ENCODE data around the gene PANK2.
"Not testable (repeated sequence)": the region's sequence is repeated elsewhere in the genome, so short reads cannot be mapped to it uniquely, and the experiment has no call there.

PANK2 gene

GRCh38 chr20:3896302-3896701 lies 7.1 kb downstream of the PANK2 start:
- TF ChIP-seq CTCF (conservative IDR thresholded peaks at IDR 0.05; ENCODE audit: low read depth, low read length): no peak
- Histone ChIP-seq H2AFZ (ENCODE audit: low read depth) (no peak overlapping the region), H3K4me2 (no peak overlapping the region), H4K20me1 (ENCODE audit: insufficient read depth) (peaks cover 9% of the 10 kb centered on the region), H3K36me3 (ENCODE audit: insufficient read depth) (no peaks in the 10 kb centered on the region), H3K4me1 (ENCODE audit: low read depth, poor library complexity, severe bottlenecking) (peaks cover 26% of the 10 kb centered on the region), H3K27ac (no peak overlapping the region), H3K9ac (no peak overlapping the region), H3K79me2 (ENCODE audit: insufficient read depth, low read depth) (peaks cover 100% of the 10 kb centered on the region), H3K27me3 (ENCODE audit: insufficient read depth, low read depth) (no peaks in the 10 kb centered on the region), H3K4me3 (IDR thresholded peaks at IDR 0.05; ENCODE audit: insufficient read depth, low read depth, low read length) (no peak overlapping the region)

GRCh38 chr20:3896853-3897583 lies 7.8 kb downstream of the PANK2 start:
- H3K27me3 ChIP-seq (ENCODE audit: insufficient read depth, low read depth): no peaks in the 10 kb centered on the region
- H3K4me3 ChIP-seq (IDR thresholded peaks at IDR 0.05; ENCODE audit: insufficient read depth, low read depth, low read length): no peak overlapping the region
- H3K4me1 ChIP-seq (ENCODE audit: low read depth, poor library complexity, severe bottlenecking): peaks cover 24% of the 10 kb centered on the region
- H3K27ac ChIP-seq: no peak overlapping the region
- TF ChIP-seq CTCF (conservative IDR thresholded peaks at IDR 0.05; ENCODE audit: low read depth, low read length): no peak
- H3K36me3 ChIP-seq (ENCODE audit: insufficient read depth): no peaks in the 10 kb centered on the region
- H3K79me2 ChIP-seq (ENCODE audit: insufficient read depth, low read depth): peaks cover 100% of the 10 kb centered on the region
- no peak overlapping the region for H3K9ac ChIP-seq
- H3K4me2 ChIP-seq: no peak overlapping the region
- H4K20me1 ChIP-seq (ENCODE audit: insufficient read depth): peaks cover 9% of the 10 kb centered on the region
- no peak overlapping the region for H2AFZ ChIP-seq (ENCODE audit: low read depth)

- not testable (repeated sequence) for H4K20me1 ChIP-seq (ENCODE audit: insufficient read depth); H3K36me3 ChIP-seq (ENCODE audit: insufficient read depth); H2AFZ ChIP-seq (ENCODE audit: low read depth); H3K9ac ChIP-seq; H3K4me2 ChIP-seq; H3K4me3 ChIP-seq (IDR thresholded peaks at IDR 0.05; ENCODE audit: insufficient read depth, low read depth, low read length); H3K27ac ChIP-seq; H3K27me3 ChIP-seq (ENCODE audit: insufficient read depth, low read depth)
- Histone ChIP-seq H3K79me2 (ENCODE audit: insufficient read depth, low read depth) (peaks cover 100% of the 10 kb centered on the region), H3K4me1 (ENCODE audit: low read depth, poor library complexity, severe bottlenecking) (peaks cover 19% of the 10 kb centered on the region)
Observed at GRCh38 chr20:3898181-3898580, 9.0 kb downstream of the PANK2 start.

- H3K27me3 ChIP-seq (ENCODE audit: insufficient read depth, low read depth): no peaks in the 10 kb centered on the region
- no peaks in the 10 kb centered on the region for H3K36me3 ChIP-seq (ENCODE audit: insufficient read depth)
- H3K9ac ChIP-seq: no peak overlapping the region
- no peak for TF ChIP-seq CTCF (conservative IDR thresholded peaks at IDR 0.05; ENCODE audit: low read depth, low read length)
- no peak overlapping the region for H3K4me2 ChIP-seq
- peaks cover 100% of the 10 kb centered on the region for H3K79me2 ChIP-seq (ENCODE audit: insufficient read depth, low read depth)
- H4K20me1 ChIP-seq (ENCODE audit: insufficient read depth): peaks cover 9% of the 10 kb centered on the region
- no peak overlapping the region for H2AFZ ChIP-seq (ENCODE audit: low read depth)
- H3K4me1 ChIP-seq (ENCODE audit: low read depth, poor library complexity, severe bottlenecking): peaks cover 15% of the 10 kb centered on the region
- H3K27ac ChIP-seq: no peak overlapping the region
- H3K4me3 ChIP-seq (IDR thresholded peaks at IDR 0.05; ENCODE audit: insufficient read depth, low read depth, low read length): no peak overlapping the region
Observed at GRCh38 chr20:3898639-3899038, 9.5 kb downstream of the PANK2 start.

- Histone ChIP-seq H3K27me3 (ENCODE audit: insufficient read depth, low read depth) (no peaks in the 10 kb centered on the region), H4K20me1 (ENCODE audit: insufficient read depth) (peaks cover 19% of the 10 kb centered on the region), H3K27ac (no peak overlapping the region), H3K4me1 (ENCODE audit: low read depth, poor library complexity, severe bottlenecking) (peaks cover 14% of the 10 kb centered on the region), H3K4me3 (IDR thresholded peaks at IDR 0.05; ENCODE audit: insufficient read depth, low read depth, low read length) (no peak overlapping the region), H3K4me2 (no peak overlapping the region), H3K79me2 (ENCODE audit: insufficient read depth, low read depth) (peaks cover 100% of the 10 kb centered on the region), H3K36me3 (ENCODE audit: insufficient read depth) (no peaks in the 10 kb centered on the region), H3K9ac (no peak overlapping the region), H2AFZ (ENCODE audit: low read depth) (no peak overlapping the region)
- no peak for TF ChIP-seq CTCF (conservative IDR thresholded peaks at IDR 0.05; ENCODE audit: low read depth, low read length)
Observed at GRCh38 chr20:3900187-3900604, 11.0 kb downstream of the PANK2 start.
